Endothelial cell of umbilical vein (primary cell): ENCODE results near the gene FOXP4. TPM values are rescaled to one million over a fixed set of nuclear protein-coding genes. Genes with fewer than 3 reads are reported as not detected.

Experiments used
- BruUV-seq: library from RNA; stranded (reverse); fragments of 400-500 nt; replicated peaks from 2 replicates; lab custom pipeline; 2021; lab: Mats Ljungman, UMichigan
- CTCF ChIA-PET: fragments of 300-600, 350-600 bp; sonication (Branson Sonifier 250); formaldehyde crosslinking; loops from one replicate; lab custom pipeline; 2021; ENCODE audit warnings: antibody characterized with exemption, inconsistent platforms; lab: Charles Lee
- POLR2A ChIA-PET: fragments of 300-600, 350-600 bp; sonication (Branson Sonifier 250); formaldehyde crosslinking; loops from one replicate; lab custom pipeline; 2021; ENCODE audit warnings: antibody characterized with exemption, inconsistent platforms; lab: Charles Lee
- DNase-seq: peaks from one replicate; pipeline ENCODE4 v3.0.0-alpha.2; 2011; ENCODE audit warnings: low read depth, low spot score
- FAIRE-seq: peaks from 2 replicates; lab custom pipeline; 2011; peaks lifted over from hg19 to GRCh38; lab: Jason Lieb, UNC
- H2AFZ ChIP-seq: 2 replicates; pipeline ENCODE4 v1.6.0; 2012; ENCODE audit warnings: low read depth, low read length, control low read depth, inconsistent platforms
- H3K27ac ChIP-seq: 2 replicates; pipeline ENCODE4 v1.5.1; 2011; ENCODE audit warnings: low read depth, mild to moderate bottlenecking, control low read depth, low read length, moderate library complexity; ENCODE audit not compliant: insufficient read depth
- H3K27me3 ChIP-seq, 2 experiments: 2 replicates each; pipeline versions ENCODE4 v1.6.0 to v1.6.1; 2011; ENCODE audit warnings: low read length in 2 of 2, mixed read lengths in 1 of 2; ENCODE audit not compliant: control insufficient read depth in 2 of 2, insufficient read depth in 2 of 2
- H3K36me3 ChIP-seq, 2 experiments: 2 replicates in 1 of 2; 3 replicates in 1 of 2; pipeline ENCODE4 v1.5.1; 2011; ENCODE audit warnings: low read length in 2 of 2, mild to moderate bottlenecking in 1 of 2, moderate library complexity in 1 of 2; ENCODE audit not compliant: control insufficient read depth in 2 of 2, insufficient read depth in 2 of 2; ENCODE audit errors: extremely low read depth in 1 of 2
- H3K4me1 ChIP-seq: 3 replicates; pipeline ENCODE4 v1.5.1; 2011; ENCODE audit warnings: mild to moderate bottlenecking, low read length; ENCODE audit not compliant: control insufficient read depth, insufficient read depth; ENCODE audit errors: extremely low read depth
- H3K4me2 ChIP-seq: 2 replicates; pipeline ENCODE4 v1.6.1; 2011; ENCODE audit warnings: low read length, control low read depth, mixed read lengths; ENCODE audit not compliant: insufficient read depth
- H3K4me3 ChIP-seq, 3 experiments: fragments of 200-600 bp in 1 of 3; sonication (generic), shearing (Covaris generic) in 1 of 3; replicated peaks in 1 of 3; 2 replicates each; pipeline ENCODE4 v1.5.1; 2011 to 2016; ENCODE audit warnings: control low read depth in 3 of 3, low read length in 3 of 3, mild to moderate bottlenecking in 2 of 3, inconsistent platforms in 1 of 3, low read depth in 1 of 3, moderate library complexity in 1 of 3; ENCODE audit not compliant: insufficient read depth in 1 of 3
- H3K79me2 ChIP-seq: 2 replicates; pipeline ENCODE4 v1.6.0; 2012; ENCODE audit warnings: low read length, inconsistent platforms; ENCODE audit not compliant: control insufficient read depth, insufficient read depth
- H3K9ac ChIP-seq: replicated peaks from 2 replicates; pipeline ENCODE3; 2011; ENCODE audit warnings: low read length, control low read depth; ENCODE audit not compliant: insufficient read depth; ENCODE audit errors: extremely low read depth
- H3K9me1 ChIP-seq: replicated peaks from 3 replicates; pipeline ENCODE4 v1.6.0; 2011; ENCODE audit warnings: mild to moderate bottlenecking, low read length; ENCODE audit not compliant: control insufficient read depth, insufficient read depth; ENCODE audit errors: extremely low read depth
- H3K9me3 ChIP-seq: replicated peaks from 2 replicates; pipeline ENCODE4 v1.5.1; 2012; ENCODE audit warnings: low read length, inconsistent platforms; ENCODE audit not compliant: control insufficient read depth, insufficient read depth
- H4K20me1 ChIP-seq: replicated peaks from 2 replicates; pipeline ENCODE3; 2011; ENCODE audit warnings: mild to moderate bottlenecking, low read length; ENCODE audit not compliant: control insufficient read depth, insufficient read depth; ENCODE audit errors: extremely low read depth
- CTCF ChIP-seq, 2 donors: IDR thresholded peaks; 1 replicate in 1 of 2; 2 replicates in 1 of 2; pipeline ENCODE4 v1.5.1; 2011; ENCODE audit warnings: low read length in 2 of 2, mild to moderate bottlenecking in 2 of 2, moderate library complexity in 2 of 2, control low read depth in 1 of 2, inconsistent platforms in 1 of 2, low read depth in 1 of 2; ENCODE audit not compliant: insufficient read depth in 1 of 2; ENCODE audit errors: extremely low read depth in 1 of 2
- EZH2 ChIP-seq: IDR thresholded peaks from 2 replicates; pipeline ENCODE4 v1.6.1; 2012; ENCODE audit warnings: borderline replicate concordance, low read depth, mild to moderate bottlenecking, moderate library complexity, low read length, inconsistent platforms; ENCODE audit not compliant: severe bottlenecking
- FOS ChIP-seq: IDR thresholded peaks from 2 replicates; pipeline ENCODE4 v1.6.1; 2011; ENCODE audit warnings: mild to moderate bottlenecking, low read length, moderate library complexity, borderline replicate concordance; ENCODE audit not compliant: insufficient read depth
- GATA2 ChIP-seq: IDR thresholded peaks from 2 replicates; pipeline ENCODE4 v1.7.0; 2011; ENCODE audit warnings: low read depth, mild to moderate bottlenecking, moderate library complexity, mixed read lengths, low read length; ENCODE audit not compliant: insufficient read length, insufficient read depth
- JUN ChIP-seq: IDR thresholded peaks from 2 replicates; pipeline ENCODE4 v1.6.1; 2011; ENCODE audit warnings: borderline replicate concordance, low read depth; ENCODE audit not compliant: insufficient read length, insufficient read depth
- MAX ChIP-seq: IDR thresholded peaks from 2 replicates; pipeline ENCODE4 v1.6.1; 2011; ENCODE audit not compliant: insufficient read depth, insufficient read length
- MYC ChIP-seq: IDR thresholded peaks from one replicate; pipeline ENCODE4 v1.6.1; 2011; ENCODE audit warnings: mild to moderate bottlenecking, low read depth, low read length
- POLR2A ChIP-seq: IDR thresholded peaks from 2 replicates; pipeline ENCODE4 v1.6.1; 2012; ENCODE audit warnings: low read depth, mild to moderate bottlenecking, control low read depth, low read length
- POLR2AphosphoS5 ChIP-seq: IDR thresholded peaks from 2 replicates; pipeline ENCODE4 v1.6.1; 2012; ENCODE audit warnings: low read depth, mild to moderate bottlenecking, control low read depth, low read length, moderate library complexity; ENCODE audit not compliant: insufficient read depth
- dilution Hi-C: fragments of 300-500 bp; cut with MboI; formaldehyde crosslinking; loops from one replicate; pipeline ENCODE4 v1.15.0; 2019; ENCODE audit warnings: low sequenced_read_pairs; ENCODE audit not compliant: extremely low pct_ligation_motif_present
- intact Hi-C: fragments of 100-400 bp; cut with micrococcal nuclease; formaldehyde crosslinking; loops from one replicate; pipeline ENCODE4 v1.10.0; 2022
- polyA plus RNA-seq, 4 experiments: library from polyadenylated mRNA; depleted of rRNA in 3 of 4; stranded (reverse) in 3 of 4; unstranded in 1 of 4; fragments of >200 nt; gene quantifications; 2 replicates each; pipeline versions ENCODE4 v1.2.1 to v1.2.3, GENCODE V29; 2011 to 2012; ENCODE audit warnings: missing spikeins in 1 of 4
- total RNA-seq: library from RNA; stranded (reverse); gene quantifications from 2 replicates; pipeline ENCODE4 v1.2.3, GENCODE V29; 2021

The FOXP4 gene
- total and polyA plus RNA-seq, 2 donors (not counting 3 experiments of a cell fraction or from before 2014, with no cell fraction given) = 5.6 to 23.9 TPM

DNA sequence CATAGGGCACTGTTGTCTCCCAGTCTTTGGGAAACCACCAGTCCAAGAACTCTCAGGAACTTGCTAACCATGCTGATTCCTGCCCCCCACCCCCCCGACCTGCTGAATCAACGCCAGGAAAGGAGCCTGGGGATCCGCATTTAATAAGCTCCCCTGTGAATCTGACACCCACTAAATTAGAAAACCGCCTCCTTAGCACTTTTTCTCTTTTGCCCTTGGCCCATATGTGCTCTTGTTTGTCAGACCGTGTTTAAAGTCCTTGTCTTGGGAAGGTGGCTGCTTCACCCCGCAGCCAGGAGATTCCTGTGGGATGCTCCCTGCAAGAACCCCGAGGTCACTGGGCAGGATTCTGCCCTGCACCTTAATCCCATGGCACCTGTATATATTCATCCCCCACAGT lies 15.7 kb upstream of the FOXP4 start:
- no peaks in the 10 kb centered on the region for H3K27me3 ChIP-seq
- H3K4me3 ChIP-seq = no peak overlapping the region
- BruUV-seq = no TSS peak
- no peaks in the 10 kb centered on the region for H3K79me2 ChIP-seq
- no peak for DNase-seq
- H3K9me1 ChIP-seq = no peaks in the 10 kb centered on the region
- FAIRE-seq = no peak
- TF ChIP-seq FOS (no peak), GATA2 (no peak), CTCF (IDR thresholded peaks at IDR 0.05; ENCODE audit: extremely low read depth in 1 of 2, insufficient read depth in 1 of 2, low read depth in 1 of 2, low read length in 2 of 2) (no peak), MAX (no peak), EZH2 (no peak), POLR2AphosphoS5 (no peak), MYC (no peak), POLR2A (no peak), JUN (no peak)
- no peaks in the 10 kb centered on the region for H3K9me3 ChIP-seq
- H3K27ac ChIP-seq = no peak overlapping the region
- no peak overlapping the region for H3K9ac ChIP-seq
- no peak overlapping the region for H3K4me2 ChIP-seq
- intact Hi-C loops = no loop called here
- ChIA-PET CTCF (no interaction called here), POLR2A (interaction anchor here (0.9 kb wide), 1 partner anchor 31 kb away, joined by 3 read pairs; no protein-coding TSS in a partner anchor)
- no peaks in the 10 kb centered on the region for H4K20me1 ChIP-seq
- no peaks in the 10 kb centered on the region for H3K36me3 ChIP-seq
- H3K4me1 ChIP-seq = peaks cover 13% of the 10 kb centered on the region
- dilution Hi-C loops = no loop called here
- H2AFZ ChIP-seq = no peak overlapping the region
